GM18499 (cell line): ENCODE results near the gene ZPLD1.

ENCODE experiments used
- ATAC-seq: cut with Tn5 transposase; IDR thresholded peaks from one replicate; pipeline ENCODE4 v1.9.1; 2021; ENCODE audit warnings: moderate number of reproducible peaks; ENCODE audit not compliant: insufficient read depth, unreplicated experiment

ZPLD1 gene

GRCh38 chr3:102434715-102435114 lies at the start of gene ZPLD1:
Gene ZPLD1 (plus strand): TSS chr3:102435015. CDS start chr3:102438488, 3,473 bp downstream.
- no peak for ATAC-seq

GRCh38 chr3:102390171-102390864 lies 44.5 kb upstream of the ZPLD1 start:
- ATAC-seq = no peak

- no peak for ATAC-seq
Measured at GRCh38 chr3:102390916-102391315, 43.9 kb upstream of the ZPLD1 start.

- ATAC-seq = no peak
Measured at GRCh38 chr3:102391491-102391890, 43.3 kb upstream of the ZPLD1 start.

- ATAC-seq = no peak
Measured at GRCh38 chr3:102394517-102394916, 40.3 kb upstream of the ZPLD1 start.

GRCh38 chr3:102398176-102398575 lies 36.6 kb upstream of the ZPLD1 start:
- no peak for ATAC-seq

GRCh38 chr3:102398666-102399065 lies 36.1 kb upstream of the ZPLD1 start:
- ATAC-seq = no peak

GRCh38 chr3:102400142-102400541 lies 34.7 kb upstream of the ZPLD1 start:
- no peak for ATAC-seq

GRCh38 chr3:102400766-102401165 lies 34.0 kb upstream of the ZPLD1 start:
- no peak for ATAC-seq

- no peak for ATAC-seq
Measured at GRCh38 chr3:102410616-102411015, 24.2 kb upstream of the ZPLD1 start.

GRCh38 chr3:102415553-102415952 lies 19.3 kb upstream of the ZPLD1 start:
- ATAC-seq = no peak

GRCh38 chr3:102419786-102420185 lies 15.0 kb upstream of the ZPLD1 start:
- ATAC-seq = no peak

GRCh38 chr3:102441832-102442231 lies 7.0 kb downstream of the ZPLD1 start:
- ATAC-seq = no peak

GRCh38 chr3:102443021-102443420 lies 8.2 kb downstream of the ZPLD1 start:
- no peak for ATAC-seq

- ATAC-seq = no peak
Measured at GRCh38 chr3:102444101-102444500, 9.3 kb downstream of the ZPLD1 start.

GRCh38 chr3:102447272-102447671 lies 12.5 kb downstream of the ZPLD1 start:
- ATAC-seq = no peak

- ATAC-seq = no peak
Measured at GRCh38 chr3:102449341-102449740, 14.5 kb downstream of the ZPLD1 start.

GRCh38 chr3:102449930-102450329 lies 15.1 kb downstream of the ZPLD1 start:
- ATAC-seq = no peak

GRCh38 chr3:102450976-102451375 lies 16.2 kb downstream of the ZPLD1 start:
- ATAC-seq = no peak

- ATAC-seq = no peak
Measured at GRCh38 chr3:102451543-102451942, 16.7 kb downstream of the ZPLD1 start.

GRCh38 chr3:102454181-102454580 lies 19.4 kb downstream of the ZPLD1 start:
- ATAC-seq = no peak

- no peak for ATAC-seq
Measured at GRCh38 chr3:102457644-102458043, 22.8 kb downstream of the ZPLD1 start.
